Transverse colon (tissue), 4 donors: Measurements from ENCODE around the gene RNGTT. TPM values are rescaled to one million over a fixed set of nuclear protein-coding genes. Genes with fewer than 3 reads are reported as not detected.

ENCODE experiments used
- DNase-seq: peaks from one replicate; pipeline ENCODE4 v3.0.0-alpha.2; 2019
- H3K27ac ChIP-seq, 4 donors: fragments of 200-600 bp; sonication (generic); 2 replicates each; pipeline ENCODE4 v1.5.1; 2016 to 2018; ENCODE audit warnings: inconsistent platforms in 4 of 4
- H3K27me3 ChIP-seq: fragments of 200-600 bp; sonication (generic); 2 replicates; pipeline ENCODE4 v1.5.1; 2017; ENCODE audit warnings: inconsistent platforms
- H3K36me3 ChIP-seq, 4 donors: fragments of 200-600 bp; sonication (generic); 2 replicates each; pipeline ENCODE4 v1.5.1; 2017 to 2019; ENCODE audit warnings: inconsistent platforms in 4 of 4
- H3K4me1 ChIP-seq, 4 donors: fragments of 200-600 bp; sonication (generic); 2 replicates each; pipeline ENCODE4 v1.5.1; 2017 to 2020; ENCODE audit warnings: inconsistent platforms in 4 of 4
- H3K4me3 ChIP-seq, 4 donors: fragments of 200-600 bp; sonication (generic); 1 replicate in 1 of 4; 2 replicates in 3 of 4; pipeline versions ENCODE4 v1.5.1 to v1.6.1; 2017 to 2019; ENCODE audit warnings: inconsistent platforms in 4 of 4
- H3K9me3 ChIP-seq, 2 donors: fragments of 200-600 bp; sonication (generic); 2 replicates each; pipeline ENCODE4 v1.5.1; 2017 to 2019; ENCODE audit warnings: inconsistent platforms in 2 of 2
- EP300 ChIP-seq: sonication (generic); formaldehyde crosslinking; IDR thresholded peaks from one replicate; pipeline ENCODE4 v1.6.1; 2017; ENCODE audit warnings: antibody characterized with exemption, low read depth
- POLR2A ChIP-seq: fragments of 450-650 bp; IDR thresholded peaks from one replicate; pipeline ENCODE4 v1.6.1; 2016; ENCODE audit warnings: antibody characterized with exemption, mild to moderate bottlenecking, moderate library complexity
- POLR2AphosphoS5 ChIP-seq, 3 donors: sonication (generic); formaldehyde crosslinking; IDR thresholded peaks; one replicate each; pipeline ENCODE4 v1.6.1; 2016; ENCODE audit warnings: antibody characterized with exemption in 3 of 3
- WGBS, 2 donors: methylation state at CpG; one replicate each; pipeline ENCODE4 v1.1.5; 2018; ENCODE audit warnings: low coverage in 1 of 2; 5-methylcytosine and 5-hydroxymethylcytosine counted together
- in situ Hi-C, 4 donors: fragments of 200-750 bp; cut with MboI; loops; one replicate each; pipeline versions ENCODE4 v1.15.0 to v1.15.1; 2017; ENCODE audit warnings: low sequenced_read_pairs in 3 of 4, low pct_ligation_motif_present in 1 of 4, low pct_unique_long_range_greater_than_20kb in 1 of 4
- intact Hi-C: fragments of 100-400 bp; cut with DNase I; formaldehyde crosslinking; loops from one replicate; pipeline ENCODE4 v1.15.1; 2023; ENCODE audit warnings: low total_unique reads
- small RNA-seq, 4 donors: library from RNA; depleted of rRNA; stranded (forward); fragments of <200 nt; gene quantifications; one replicate each; pipeline ENCODE3, GENCODE V24; 2016
- total RNA-seq, 4 donors: library from RNA; depleted of rRNA; stranded (reverse); fragments of >200 nt; gene quantifications; one replicate each; pipeline ENCODE4 v1.1.0, GENCODE V29; 2016
- TF ChIP-seq, protein P1 (sequence below), 5 experiments: fragments of 200-600 bp in 3 of 5; fragments of 450-650 bp in 2 of 5; sonication (generic) in 3 of 5; IDR thresholded peaks; 1 replicate in 2 of 5; 2 replicates in 3 of 5; pipeline ENCODE4 v1.5.1; 2016 to 2017; ENCODE audit warnings: antibody characterized with exemption in 5 of 5, inconsistent platforms in 3 of 5, mild to moderate bottlenecking in 2 of 5, moderate library complexity in 1 of 5

The RNGTT gene
- total RNA-seq, 4 donors from 2014 or later = 5.4 to 20.9 (median 15.2) TPM

DNA sequence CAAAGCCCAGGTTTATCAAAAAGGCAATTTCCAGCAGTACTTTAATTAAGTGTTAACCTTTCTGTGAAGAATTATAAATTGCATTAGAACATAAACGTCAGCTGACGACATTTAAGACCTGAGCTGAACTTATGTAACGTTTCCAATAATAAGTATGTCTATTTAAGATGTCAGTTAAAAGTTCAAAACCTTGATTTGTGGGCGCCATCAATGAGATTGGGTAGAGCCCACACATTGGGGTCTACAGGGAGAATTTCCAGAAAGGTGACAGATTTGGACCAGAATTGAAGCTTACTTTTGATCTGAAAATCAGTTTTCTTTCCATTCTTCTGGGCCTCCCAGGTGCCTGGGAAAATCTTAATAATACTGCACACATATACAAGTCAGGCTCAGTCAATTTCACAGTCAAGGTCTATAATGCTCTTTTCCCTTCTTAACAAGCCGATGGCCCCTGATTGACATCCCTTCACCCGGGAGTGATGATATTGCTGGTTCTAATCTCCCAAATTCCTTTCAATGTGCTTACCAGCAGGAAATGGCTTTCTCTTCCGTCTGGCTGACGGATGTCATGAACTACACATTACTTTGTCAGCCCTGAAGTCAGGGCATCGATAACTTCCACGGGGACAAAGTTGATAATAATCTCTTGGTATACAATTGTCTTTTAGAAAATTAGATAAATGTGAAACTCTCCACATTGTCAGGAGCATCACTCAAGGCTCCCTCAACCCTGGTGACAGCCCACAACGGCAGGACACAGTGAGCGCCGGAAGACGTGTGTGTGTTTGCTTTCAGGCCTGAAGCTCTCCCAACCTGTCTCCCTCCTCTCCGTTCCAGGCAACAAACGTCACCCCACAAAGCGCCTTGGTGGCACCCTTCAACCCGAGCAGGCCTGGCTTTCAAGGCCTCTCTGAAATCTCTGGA, 400.8 kb downstream of the RNGTT start:
- H3K27ac ChIP-seq = peak overlapping the region in 1 of 4 donors; percentile 16
- in situ Hi-C loops = no loop called here
- no peaks in the 10 kb centered on the region for H3K27me3 ChIP-seq
- H3K36me3 ChIP-seq = no peaks in the 10 kb centered on the region
- TF ChIP-seq POLR2A (no peak), POLR2AphosphoS5 (IDR thresholded peaks at IDR 0.05) (no peak), EP300 (no peak)
- TF ChIP-seq, protein P1, sequence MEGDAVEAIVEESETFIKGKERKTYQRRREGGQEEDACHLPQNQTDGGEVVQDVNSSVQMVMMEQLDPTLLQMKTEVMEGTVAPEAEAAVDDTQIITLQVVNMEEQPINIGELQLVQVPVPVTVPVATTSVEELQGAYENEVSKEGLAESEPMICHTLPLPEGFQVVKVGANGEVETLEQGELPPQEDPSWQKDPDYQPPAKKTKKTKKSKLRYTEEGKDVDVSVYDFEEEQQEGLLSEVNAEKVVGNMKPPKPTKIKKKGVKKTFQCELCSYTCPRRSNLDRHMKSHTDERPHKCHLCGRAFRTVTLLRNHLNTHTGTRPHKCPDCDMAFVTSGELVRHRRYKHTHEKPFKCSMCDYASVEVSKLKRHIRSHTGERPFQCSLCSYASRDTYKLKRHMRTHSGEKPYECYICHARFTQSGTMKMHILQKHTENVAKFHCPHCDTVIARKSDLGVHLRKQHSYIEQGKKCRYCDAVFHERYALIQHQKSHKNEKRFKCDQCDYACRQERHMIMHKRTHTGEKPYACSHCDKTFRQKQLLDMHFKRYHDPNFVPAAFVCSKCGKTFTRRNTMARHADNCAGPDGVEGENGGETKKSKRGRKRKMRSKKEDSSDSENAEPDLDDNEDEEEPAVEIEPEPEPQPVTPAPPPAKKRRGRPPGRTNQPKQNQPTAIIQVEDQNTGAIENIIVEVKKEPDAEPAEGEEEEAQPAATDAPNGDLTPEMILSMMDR (IDR thresholded peaks at IDR 0.05) = no peak
- no peak overlapping the region for H3K4me3 ChIP-seq
- no peak for DNase-seq
- H3K4me1 ChIP-seq = peaks cover 0 to 4% (median 0%) of the 10 kb centered on the region in 4 donors
- intact Hi-C loops = no loop called here
- H3K9me3 ChIP-seq = no peaks in the 10 kb centered on the region
- 80 to 88% methylated on average over 9 to 18 of the region's 18 CpGs for WGBS, 2 donors

- WGBS, 2 donors = 25 to 50% methylated on average over 1 of the region's 1 CpG
- Histone ChIP-seq H3K36me3 (no peaks in the 10 kb centered on the region), H3K27me3 (no peaks in the 10 kb centered on the region), H3K27ac (peak overlapping the region in 2 of 4 donors; percentile 16 to 23), H3K4me1 (peaks cover 0 to 4% (median 0%) of the 10 kb centered on the region in 4 donors), H3K9me3 (no peaks in the 10 kb centered on the region), H3K4me3 (no peak overlapping the region)
- intact Hi-C loops = no loop called here
- DNase-seq = no peak
- in situ Hi-C loops = no loop called here
- TF ChIP-seq EP300 (no peak), POLR2A (no peak), POLR2AphosphoS5 (IDR thresholded peaks at IDR 0.05) (no peak)
- TF ChIP-seq, protein P1 (IDR thresholded peaks at IDR 0.05) = no peak
Observed at GRCh38 chr6:88561954-88562315, 401.5 kb downstream of the RNGTT start.

DNA sequence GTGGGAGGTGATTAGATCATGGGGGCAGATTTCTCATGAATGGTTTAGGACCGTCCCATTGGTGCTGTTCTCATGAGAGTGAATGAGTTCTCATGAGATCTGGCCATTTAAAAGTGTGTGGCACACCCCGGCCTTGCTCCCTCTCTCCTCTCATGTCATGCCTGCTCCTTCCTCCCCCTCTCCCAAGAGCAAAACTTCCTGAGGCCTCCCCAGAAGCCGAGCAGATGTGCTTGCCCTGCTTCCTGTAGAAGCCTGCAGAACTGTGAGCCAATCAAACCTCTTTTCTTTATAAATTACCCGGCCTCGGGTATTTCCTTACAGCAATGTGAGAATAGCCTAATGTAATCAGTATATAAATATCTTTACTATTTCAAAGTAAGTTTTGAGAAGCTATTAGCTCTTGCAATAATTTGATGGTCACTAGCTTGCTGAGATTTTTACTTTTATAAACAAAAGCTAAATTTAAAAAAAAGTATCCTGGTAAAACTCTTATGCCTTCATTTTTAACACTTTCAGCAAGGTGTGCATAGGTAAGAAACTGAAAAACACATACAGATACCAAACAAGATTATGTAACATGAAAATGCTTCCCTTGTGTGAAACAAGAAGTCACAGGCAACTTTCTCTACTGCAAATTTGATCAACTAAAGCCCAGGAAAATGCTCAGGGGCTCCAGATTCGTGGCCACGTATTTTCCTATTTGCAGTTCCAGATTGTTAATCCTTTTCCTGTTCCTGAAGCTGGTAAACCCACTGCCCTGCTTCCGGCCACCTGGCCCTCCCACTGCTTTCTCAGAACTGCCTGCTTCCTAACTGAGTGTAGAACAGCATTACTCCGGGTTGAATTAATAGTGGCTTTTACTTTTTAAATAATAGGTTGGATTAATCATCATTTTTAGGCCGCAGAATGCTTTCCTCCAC, 402.1 kb downstream of the RNGTT start:
- Histone ChIP-seq H3K4me3 (no peak overlapping the region), H3K9me3 (no peaks in the 10 kb centered on the region), H3K27me3 (no peaks in the 10 kb centered on the region), H3K4me1 (peaks cover 0 to 4% (median 0%) of the 10 kb centered on the region in 4 donors), H3K36me3 (no peaks in the 10 kb centered on the region), H3K27ac (peak overlapping the region in 2 of 4 donors; percentile 16 to 23)
- no peak for DNase-seq
- 57 to 60% methylated on average over 9 to 10 of the region's 10 CpGs for WGBS, 2 donors
- intact Hi-C loops (no loop called here), in situ Hi-C loops (no loop called here)
- TF ChIP-seq, protein P1 (IDR thresholded peaks at IDR 0.05) = no peak
- TF ChIP-seq EP300 = no peak
- no peak for TF ChIP-seq POLR2A
- no peak for TF ChIP-seq POLR2AphosphoS5 (IDR thresholded peaks at IDR 0.05)

Small RNAs within 50 kb of the gene (small RNA-seq; reads per million reads assigned to genes)
- gene AL079342.1 (0 reads per million in 4 donors), gene RF00045 (0 reads per million in 4 donors)

Other genes starting within 250 kb of the RNGTT start
- 100 to 1,000 TPM in 3 of 4 donors, 10 to 100 TPM in 1; 99.1 to 281 (median 157) TPM for gene PNRC1, start 117.1 kb upstream of the RNGTT start, total RNA-seq
- not detected for gene SRSF12, start 154.5 kb upstream of the RNGTT start, total RNA-seq
- 10 to 100 TPM in 3 of 4 donors, 1 to 10 TPM in 1; 3.7 to 16.4 (median 12.4) TPM for gene PM20D2, start 182.4 kb upstream of the RNGTT start, total RNA-seq